Epidermal melanocyte (primary cell): ENCODE measurements around the gene SEMA3D.

Source experiments
- DNase-seq: peaks from one replicate; pipeline ENCODE4 v3.0.0; 2011; ENCODE audit warnings: low spot score; ENCODE audit not compliant: insufficient read length

The SEMA3D gene

DNA sequence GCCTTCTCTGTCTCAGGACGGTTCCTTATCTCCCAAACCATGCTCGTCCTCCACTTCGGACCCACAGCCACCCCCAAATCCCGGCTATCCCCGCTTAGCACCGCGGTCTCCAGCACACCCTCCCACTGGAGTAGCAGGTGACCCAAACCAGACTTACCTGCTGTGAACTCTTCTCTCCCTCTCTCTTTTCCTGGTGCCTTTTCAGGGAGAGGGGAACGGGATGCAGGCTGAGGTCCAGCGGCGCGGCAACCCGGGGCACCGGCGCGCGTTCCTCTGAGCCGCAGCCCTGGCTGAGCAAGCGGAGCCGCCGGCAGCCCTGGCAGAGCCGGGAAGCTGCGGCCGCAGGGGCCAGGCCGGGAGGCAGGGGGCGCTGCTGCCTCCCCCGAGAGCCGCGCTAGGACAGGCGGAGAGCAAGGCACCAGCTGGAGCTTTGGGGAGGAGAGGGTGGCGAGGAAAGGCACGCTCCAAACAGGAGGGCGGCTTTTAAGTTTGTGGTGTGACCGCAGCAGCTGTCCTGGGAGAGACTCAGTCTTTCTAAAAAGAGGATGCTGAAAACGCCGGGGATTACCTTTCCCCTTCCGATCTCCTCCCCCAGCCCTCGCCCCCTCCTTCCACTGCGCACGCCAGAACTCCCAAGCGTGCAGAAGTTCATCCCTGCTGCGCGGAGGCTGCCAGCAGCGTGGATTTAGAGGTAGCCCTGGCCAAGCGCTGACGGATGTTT is at the start of gene SEMA3D:
Gene SEMA3D (minus strand): TSS at position 536 of the 721 bp plus-strand sequence. CDS start 65,165 bp downstream, outside the sequence.
- DNase-seq: peak; percentile 55

DNA sequence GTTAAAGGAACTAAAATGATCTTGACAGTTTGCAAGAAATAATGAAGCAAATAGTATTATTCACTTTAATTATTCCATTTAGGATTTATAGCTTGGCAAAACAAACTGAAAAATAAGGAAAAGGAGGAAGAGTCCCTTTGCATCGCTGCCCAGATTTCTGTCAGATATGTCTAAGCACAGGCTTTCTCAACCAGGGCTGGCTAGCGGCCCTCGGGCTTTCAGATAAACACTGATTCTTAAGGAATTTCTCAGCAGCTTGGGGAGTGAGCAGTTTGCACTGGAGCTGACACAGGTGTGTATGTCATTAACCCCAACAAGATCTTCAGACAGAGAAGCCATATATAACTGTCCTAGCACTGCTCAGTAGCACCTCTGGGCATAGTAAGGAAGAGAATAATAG is 47.9 kb upstream of the SEMA3D start:
- DNase-seq: no peak

DNA sequence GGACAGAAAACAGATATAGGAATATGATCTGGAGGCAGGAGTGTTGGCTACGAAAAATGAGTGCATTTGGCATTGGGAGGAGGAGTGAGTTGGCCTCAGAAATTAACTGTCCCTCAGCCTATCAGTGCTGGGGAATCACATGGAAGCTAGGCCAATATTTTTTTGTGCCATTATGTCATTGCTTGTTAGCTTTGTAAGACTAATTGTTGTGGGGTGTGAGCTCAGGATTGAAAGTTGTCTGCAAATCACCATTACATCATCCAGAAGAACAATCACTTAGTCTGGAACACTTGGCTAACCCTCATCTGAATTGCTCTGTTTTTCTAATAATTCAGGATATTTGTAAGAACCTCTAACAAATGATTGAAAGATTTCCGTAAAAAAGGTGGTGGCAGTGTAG is 45.2 kb upstream of the SEMA3D start:
- DNase-seq: no peak

DNA sequence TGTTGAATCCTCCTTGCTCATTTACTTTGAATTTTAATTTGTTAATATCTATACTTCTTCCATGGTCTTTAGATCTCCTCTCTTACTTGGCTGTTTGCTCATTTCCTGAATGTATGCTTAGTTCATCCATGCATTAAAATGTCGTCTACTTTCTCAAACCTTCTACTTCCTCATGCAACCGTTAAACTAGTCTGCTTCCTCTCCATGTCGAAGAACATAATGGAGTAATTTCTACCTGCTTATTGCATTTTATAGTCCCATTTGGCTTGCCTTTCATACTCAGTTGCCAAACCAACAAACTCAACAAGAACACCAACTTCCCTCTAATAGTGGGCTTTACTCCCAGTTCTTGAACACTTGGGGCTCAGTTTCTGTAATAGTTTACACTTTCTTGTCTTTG is 43.8 kb upstream of the SEMA3D start:
- DNase-seq: no peak

DNA sequence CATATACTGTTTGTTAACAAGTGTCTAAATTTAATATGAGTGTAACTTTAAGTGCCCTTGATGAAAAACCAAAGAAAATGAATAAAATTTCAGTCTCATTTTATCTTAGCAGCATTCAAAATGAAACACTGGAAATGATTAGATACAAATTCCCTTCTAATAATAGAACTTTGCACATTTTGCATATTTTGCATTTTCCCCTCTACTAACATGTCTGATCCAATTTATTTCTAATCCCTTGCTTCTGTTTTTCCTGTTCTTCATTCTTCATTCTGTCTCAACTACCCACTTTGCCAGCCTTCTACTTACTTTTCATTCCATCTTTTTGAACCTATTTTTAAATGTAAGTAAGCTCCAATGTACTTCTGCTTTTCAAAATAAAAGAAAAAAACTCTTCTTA is 42.7 kb upstream of the SEMA3D start:
- no peak for DNase-seq

DNA sequence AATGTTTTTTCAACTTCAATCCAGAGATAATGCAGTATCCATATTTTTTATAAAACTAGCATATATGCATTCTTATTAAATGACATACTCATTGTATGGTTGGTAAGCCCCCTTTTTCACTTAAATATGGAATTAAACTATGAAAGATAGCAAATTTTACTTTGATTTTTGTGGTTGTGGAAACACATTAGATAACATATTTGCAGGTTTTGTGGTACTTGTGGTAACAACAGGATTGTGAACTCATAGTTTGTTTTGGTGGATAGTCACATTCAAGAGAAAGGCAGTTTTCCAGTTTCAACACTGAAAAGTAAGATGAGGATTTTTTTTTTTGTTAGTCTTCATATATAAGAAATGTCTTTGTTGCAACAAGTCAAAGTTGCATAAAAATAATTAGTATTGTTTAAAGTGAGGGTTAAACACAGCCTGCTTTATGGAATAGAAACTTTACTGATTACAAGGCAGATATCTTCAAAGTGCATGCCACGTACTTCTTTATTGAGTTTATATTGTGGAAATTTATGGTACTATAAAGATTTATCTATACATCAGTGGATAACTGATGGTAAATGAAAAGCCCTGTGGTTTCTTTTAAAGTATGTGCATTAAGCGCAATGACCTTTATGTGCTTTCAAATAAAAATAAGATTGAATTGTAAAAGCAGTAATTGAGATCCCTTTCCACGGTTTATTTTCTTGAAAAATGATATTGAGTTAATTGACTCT is 39.7 kb upstream of the SEMA3D start:
- DNase-seq: no peak

DNA sequence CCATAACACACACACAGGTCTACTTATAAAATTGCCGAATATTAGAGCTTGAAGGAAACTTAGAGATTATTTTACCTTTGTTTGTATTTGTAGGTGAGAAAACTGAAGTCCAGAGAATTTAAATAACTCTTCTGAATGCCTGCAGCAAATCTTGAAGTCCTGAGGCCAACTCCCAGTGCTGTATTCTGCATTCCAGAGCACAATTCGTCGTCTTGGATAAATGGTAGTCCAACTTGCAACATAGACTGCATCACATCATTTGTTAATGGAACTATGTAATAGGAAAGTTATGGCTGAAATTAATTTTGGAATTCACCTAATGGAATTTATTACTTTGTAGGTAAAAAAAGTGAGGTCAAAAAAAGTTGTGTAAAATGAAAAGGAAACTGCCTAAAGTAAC is 37.3 kb upstream of the SEMA3D start:
- no peak for DNase-seq

DNA sequence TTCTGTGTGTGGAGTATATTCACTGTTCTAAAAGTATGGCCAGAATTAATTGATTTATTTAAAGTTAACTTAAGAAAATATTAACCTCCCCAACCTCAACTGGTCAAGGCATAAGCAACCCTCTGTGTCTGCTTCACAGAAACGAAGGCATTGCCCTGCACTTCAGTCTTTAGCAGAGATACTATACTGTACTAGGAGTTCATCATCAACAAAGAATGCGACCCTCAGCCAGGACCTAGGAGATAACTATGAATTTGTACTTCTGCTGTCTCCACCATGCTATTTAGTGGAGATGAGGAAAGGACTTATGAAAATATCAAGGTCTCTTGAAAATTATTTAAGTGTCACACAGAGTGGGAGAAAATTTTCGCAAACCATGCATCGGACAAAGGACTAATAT is 35.7 kb upstream of the SEMA3D start:
- DNase-seq: no peak

DNA sequence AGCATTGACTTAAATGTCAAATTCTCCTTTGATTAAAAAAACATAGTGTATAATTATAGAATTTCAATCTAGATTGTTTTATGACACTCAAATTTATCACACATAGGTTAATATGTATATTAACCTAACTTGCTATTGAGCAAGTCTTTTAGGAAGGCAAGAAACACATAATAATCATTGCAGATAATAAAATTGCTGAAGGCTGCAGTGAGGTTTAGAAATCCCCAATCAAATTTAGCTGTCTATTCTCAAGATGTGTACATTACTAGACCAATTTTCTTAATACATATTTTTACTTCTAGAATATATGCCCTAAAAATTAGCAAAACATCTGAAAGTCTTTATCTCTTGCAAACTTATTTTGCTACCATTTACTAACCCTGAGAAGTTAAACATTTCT is 34.9 kb upstream of the SEMA3D start:
- no peak for DNase-seq

DNA sequence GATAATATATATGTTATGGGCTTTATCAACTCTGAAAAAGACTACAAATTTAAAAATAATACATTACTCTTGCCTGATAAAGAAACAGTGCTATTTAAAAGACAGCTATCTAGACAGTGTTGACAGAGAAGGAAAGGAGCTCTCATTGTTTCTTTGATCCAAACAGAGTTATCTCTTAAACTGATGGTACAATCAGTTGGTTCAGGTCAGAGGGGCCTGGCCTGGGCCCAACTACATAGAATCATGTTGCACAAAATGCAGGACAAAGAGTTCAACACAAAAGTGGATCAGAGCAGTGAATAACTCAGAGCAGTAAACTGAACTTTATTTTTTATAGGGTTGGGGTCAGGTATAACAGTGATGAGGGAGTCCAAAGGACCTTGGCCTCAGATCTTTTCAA is 33.8 kb upstream of the SEMA3D start:
- no peak for DNase-seq

DNA sequence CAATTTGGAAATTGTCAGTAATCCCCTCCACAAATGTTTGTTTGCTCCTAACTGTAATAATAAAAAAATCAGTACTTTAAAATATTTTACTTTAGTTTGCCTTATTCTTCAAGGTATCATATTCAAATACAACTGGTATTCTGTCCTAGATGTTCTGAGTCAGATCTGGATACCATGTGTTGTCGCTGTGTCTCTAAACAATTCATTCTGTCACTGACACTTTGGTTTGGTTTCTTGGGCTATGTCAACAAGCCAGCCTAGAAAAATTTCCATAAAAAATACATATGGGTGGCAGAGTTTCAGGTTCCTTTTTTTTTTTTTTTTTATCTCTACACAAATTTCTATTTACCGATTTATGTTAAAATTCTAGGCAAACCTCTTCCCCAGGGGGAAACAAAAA is 33.2 kb upstream of the SEMA3D start:
- DNase-seq: no peak

DNA sequence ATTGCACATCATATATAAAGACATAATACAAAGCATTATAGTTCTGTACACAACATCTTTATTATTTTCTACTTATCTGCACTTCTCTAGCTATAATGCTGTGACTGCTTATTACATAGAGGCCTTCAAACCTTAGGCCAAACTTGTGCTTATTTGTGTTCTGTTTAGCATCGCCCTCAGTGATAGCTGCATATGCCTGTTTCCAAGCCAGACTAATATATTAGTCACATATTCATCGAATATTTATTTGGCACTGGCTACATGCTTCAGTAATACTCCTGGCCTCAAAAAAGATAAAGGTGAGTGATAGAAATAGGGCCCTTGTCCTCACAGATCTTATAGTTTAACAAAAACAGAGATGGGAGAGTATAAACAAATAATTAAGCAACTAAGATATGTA is 30.2 kb upstream of the SEMA3D start:
- no peak for DNase-seq

DNA sequence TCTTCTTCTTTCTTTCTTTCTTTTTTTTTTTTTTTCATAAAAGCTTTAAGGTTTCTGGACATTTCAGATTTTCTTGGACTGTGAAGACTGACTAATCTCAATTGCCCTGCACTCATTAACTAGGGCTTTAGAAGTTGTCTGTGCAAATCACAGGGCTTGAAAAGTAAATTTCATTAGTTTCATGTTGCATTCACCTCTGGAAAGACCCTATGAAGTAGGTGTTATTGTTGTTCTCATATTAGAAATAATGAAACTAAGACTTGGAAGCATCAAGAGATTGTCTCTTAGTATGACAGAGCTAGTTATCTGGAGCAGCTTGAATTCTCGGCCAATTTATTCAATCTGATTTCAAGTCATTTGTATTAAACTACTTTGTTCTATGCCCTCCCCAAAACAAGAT is 28.2 kb upstream of the SEMA3D start:
- no peak for DNase-seq

DNA sequence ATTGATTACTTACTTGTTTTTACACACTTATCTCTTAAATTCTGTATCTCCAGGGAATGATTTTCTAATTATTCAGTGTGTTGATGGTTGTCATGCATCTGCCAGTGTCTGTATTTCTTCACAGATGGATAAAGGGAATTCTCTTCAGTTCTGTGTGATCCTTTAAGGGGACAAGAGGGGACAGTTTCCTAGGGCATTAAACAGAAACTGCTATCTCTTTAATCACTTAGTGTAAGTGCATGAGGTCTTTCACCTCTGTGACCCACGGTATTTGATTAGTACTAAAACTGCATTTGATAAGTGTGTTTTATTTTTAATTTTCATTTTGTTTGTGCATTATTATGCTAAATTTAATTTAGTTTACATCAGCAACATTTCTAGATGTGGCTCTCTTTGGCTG is 26.6 kb upstream of the SEMA3D start:
- no peak for DNase-seq

DNA sequence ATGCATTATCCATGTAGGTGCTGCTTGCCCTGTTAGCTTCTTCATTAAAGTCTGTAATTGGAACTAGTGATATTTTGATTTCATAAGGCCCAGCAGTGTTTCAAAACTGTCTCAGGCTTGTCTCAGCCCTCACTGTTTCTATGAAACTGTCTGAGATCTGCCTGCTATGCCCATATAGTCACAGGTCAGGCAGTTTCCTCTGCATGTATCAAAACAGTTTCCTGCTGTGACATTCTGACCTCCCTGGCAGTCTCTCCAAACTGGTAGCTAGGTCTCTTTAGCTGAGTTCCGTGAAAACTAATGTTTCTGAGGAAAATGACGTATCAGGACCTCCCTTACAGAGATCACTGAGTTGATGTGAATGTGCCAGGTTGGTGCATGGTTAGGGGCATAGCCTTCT is 18.9 kb upstream of the SEMA3D start:
- DNase-seq: no peak

DNA sequence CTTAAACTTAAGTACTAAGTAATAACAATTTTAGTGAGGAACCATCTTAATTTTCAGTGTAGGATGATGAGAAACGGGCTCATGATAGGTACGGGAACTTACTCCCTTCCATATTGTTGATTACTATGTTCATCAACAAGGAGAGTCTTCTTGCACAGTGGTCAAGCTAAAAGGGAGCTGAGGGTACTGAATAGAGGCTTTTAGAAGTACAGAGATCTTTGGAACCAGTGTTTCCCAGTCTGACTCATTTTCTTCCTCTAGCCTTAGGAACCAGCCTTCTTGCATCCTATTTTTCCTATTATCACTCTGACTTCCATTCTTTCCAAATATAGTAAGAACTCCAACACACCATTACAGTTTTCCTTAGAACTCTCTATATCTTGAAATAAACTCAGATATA is 17.6 kb upstream of the SEMA3D start:
- DNase-seq: no peak

DNA sequence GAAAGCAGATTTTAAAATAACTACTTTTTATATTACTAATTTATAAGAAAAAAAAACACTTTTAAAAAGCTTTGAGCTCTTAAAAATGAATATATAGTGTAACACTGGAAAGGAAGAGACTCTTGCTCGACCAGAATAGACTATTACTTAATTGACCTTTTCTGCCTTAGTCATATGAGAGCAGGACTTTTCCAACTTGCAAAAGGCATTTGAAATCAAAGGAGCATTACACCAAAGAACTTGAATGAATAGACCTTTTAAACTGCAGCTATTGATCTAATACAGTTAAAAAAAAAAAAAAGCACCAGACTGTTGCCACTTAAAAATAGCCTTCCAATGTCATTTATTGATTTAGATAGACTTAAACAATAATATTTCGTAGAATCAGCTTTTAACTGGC is 17.2 kb upstream of the SEMA3D start:
- DNase-seq: no peak

DNA sequence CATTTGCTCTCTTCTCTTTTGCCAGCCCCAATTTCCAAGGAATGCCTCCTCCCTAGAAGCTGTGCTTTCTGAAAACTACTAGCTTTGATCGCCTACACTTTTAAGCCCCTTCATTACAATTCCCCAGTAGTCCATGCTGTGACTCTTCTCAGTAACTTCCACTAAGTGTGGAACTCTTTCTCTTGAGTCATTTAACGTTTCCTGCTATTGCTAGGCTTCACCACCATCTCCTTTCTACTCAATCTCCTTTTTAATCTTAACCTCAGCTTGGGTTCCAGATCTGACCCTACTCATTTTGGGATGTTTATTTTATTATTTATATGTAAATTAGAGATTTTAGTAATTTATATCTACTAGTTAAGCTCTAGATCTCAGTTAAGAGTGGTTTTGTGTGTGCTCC is 14.4 kb upstream of the SEMA3D start:
- DNase-seq: no peak

DNA sequence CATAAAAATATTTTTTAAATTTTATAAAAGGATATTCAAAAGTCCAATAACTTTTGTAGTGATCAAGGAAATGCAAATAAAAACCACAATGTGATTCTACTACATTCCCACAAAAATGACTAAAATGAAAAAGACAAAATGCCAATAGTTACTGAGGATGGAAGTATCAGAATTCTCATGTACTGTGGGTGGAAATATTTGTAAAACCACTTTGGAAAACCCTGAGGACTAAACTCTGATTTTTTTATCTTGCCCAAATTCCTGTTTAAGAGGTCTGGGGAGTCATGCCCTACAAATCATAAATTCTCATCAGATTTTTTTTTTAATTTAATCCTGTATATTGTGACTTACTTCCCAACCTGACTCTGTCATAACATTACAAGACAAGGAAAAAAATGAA is 9.8 kb upstream of the SEMA3D start:
- no peak for DNase-seq

DNA sequence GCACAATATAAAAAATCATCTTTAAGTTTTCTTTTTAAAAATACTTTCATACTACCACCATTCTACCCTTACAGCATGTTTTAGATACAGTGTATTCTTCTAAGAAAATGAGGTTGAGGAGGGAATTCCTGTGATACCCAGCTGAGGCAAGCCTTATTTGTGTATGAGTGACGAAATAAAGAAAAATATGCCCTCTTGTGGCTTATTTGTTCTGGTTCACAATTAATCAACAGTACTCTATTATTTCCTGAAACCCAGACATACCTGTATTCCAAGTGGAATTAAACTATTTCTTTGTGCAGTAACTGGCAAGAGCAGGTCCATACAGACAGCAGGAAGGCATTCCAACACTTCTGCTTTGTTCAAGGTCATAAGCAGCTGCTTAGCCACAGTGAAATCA is 4.5 kb upstream of the SEMA3D start:
- peak; percentile 34 for DNase-seq

DNA sequence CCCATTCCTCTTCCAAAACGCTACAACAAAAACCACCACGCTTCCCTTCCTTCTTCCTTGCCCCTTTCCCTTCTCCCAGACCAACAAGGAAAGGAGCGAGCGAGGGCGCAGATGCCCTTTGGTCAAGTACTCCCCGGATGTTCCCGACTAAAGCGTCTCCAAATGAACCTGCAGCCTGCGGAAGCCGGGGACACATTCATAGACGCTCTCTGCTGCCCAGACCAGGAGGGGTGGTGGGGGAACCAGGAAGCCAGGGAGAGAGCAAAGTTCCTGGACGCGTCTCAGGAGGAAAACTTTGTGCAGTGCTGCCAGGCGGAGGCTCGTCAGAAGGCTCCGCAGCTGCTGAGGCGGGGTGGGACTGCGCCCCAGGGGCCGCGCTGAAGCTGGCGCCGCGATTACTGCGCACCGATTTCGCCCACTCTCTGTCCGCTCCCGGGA is 754 bp downstream of the SEMA3D start:
- DNase-seq: no peak

DNA sequence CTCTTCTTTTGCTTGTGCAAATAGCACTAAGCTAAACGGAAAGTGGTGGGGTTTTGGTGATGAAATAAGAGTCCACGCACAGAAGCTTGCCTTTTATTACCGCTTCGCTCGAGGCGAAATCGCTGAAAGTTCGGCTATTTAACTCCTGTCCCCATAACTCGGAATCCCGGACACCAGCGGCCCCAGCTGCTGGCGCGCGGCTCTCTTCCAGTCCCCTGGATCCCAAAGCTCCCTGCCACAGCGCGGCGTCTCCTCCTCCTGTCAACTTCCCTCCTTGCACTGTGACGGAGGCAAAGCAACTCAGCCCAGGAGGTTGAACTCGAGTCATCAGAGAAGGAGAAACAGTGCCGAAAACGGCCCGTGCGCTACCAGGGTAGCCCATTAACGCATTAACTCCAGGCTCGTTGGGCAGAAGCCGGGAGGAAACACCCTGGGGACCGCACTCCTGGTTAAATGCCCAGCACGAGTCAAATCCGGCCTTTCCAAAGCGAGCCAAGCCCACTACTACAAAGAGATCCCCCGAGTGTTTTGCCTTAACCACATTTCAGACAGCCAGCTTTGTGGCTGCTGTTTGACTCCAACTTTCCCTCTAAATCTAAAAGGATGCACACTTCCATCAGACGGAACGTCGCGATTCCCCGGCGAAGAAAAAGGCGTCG is 1.3 kb downstream of the SEMA3D start:
- peak; percentile 22 for DNase-seq
